ENCODE data around the gene ENOX2.

ENOX2 gene

DNA sequence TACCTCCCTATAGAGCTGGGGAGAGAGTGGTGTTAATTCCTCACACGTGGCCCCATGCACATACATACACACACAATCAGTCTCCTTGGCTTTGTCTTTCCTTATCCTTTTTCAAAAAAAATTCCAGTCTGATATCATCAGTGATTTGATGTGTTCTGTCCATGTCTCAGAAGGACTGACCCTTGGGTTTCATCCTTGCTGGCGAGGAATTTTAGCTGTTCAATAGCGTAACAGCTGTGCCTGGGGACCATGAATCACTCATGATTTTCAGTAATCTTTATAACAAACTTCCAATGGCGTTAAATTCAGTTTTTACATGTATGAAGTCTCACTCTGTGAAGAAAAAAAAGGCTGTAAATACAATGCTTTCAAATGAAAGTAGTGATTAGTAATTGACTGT is 296.6 kb downstream of the ENOX2 start:
- DNase-seq, result no peak

- DNase-seq, result no peak
Observed at GRCh38 chrX:130604882-130605281, 298.1 kb downstream of the ENOX2 start.

DNA sequence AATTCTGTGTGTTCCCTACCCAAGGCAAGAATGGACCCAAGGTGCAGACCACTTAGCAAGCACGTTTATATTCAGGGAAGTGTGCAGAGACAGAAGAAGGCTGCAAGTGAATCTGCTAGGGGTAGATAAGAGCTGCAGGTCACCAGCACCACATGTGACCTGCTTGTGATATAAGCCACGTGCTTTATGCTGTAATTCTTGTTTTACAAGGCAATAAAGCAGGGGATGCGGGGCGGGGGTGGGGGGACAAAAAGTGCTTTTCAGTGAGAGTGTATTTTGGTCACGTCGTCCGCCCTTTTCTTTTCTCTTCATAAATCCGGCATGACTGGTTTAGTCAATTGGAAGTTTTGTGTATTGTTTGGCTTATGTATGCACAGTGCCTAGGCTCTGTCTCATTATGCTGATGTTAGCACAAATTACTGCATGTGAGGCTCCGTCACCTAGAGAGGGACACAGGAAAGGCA is 308.5 kb downstream of the ENOX2 start:
- no peak for DNase-seq

DNA sequence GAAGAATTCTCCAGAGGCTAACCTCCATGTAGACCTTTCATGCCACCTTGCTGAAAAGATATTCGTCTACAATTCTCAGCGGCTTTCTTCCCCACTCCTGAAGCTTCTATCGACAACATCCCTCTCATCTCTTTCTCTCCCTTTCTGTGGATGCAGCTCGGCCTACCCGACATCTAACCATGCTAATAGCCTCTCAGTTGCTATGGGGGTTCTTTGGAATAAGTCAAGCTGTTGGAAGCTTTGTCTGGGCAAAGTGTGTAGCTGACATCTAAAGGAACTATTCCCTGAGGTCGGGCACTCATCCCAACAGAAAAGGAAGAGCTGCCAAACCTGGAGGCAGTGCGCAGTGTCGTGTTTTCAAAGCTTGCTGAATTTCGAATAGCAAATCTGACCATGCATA is 309.1 kb downstream of the ENOX2 start:
- DNase-seq, result no peak

- no peak for DNase-seq
Observed at GRCh38 chrX:130592204-130592603, 310.8 kb downstream of the ENOX2 start.

GRCh38 chrX:130578906-130579305 is 324.1 kb downstream of the ENOX2 start:
- DNase-seq, result no peak

GRCh38 chrX:130577431-130577830 is 325.6 kb downstream of the ENOX2 start:
- DNase-seq, result no peak

- peak; percentile 6 to 17 for DNase-seq
Observed at GRCh38 chrX:130575831-130576389, 327.1 kb downstream of the ENOX2 start.

All from activated CD4-positive, alpha-beta T cell treated with anti-CD3 and anti-CD28 coated beads, Interleukin-2, amount 50 U/mL, for 48 hours (primary cell).